Large intestine (tissue), 3 donors: Measurements from ENCODE around the gene DGKH. TPM values are rescaled to one million over a fixed set of nuclear protein-coding genes. Genes with fewer than 3 reads are reported as not detected.
A peak's percentile ranks its signal among the peaks of the same experiment; 100 is the strongest.

Source experiments
- DNase-seq, 2 donors: peaks; one replicate each; pipeline versions ENCODE4 v3.0.0 to v3.0.0-alpha.2; 2013
- H3K27ac ChIP-seq: one replicate; pipeline ENCODE4 v1.5.1; 2013; ENCODE audit warnings: low read length
- H3K27me3 ChIP-seq: 2 replicates; pipeline ENCODE4 v1.6.1; 2013; ENCODE audit warnings: low read length; ENCODE audit not compliant: control insufficient read depth, insufficient read depth
- H3K36me3 ChIP-seq: 2 replicates; pipeline ENCODE4 v1.6.1; 2013; ENCODE audit warnings: low read length; ENCODE audit not compliant: control insufficient read depth, insufficient read depth
- H3K4me1 ChIP-seq: one replicate; pipeline ENCODE4 v1.6.1; 2013; ENCODE audit warnings: low read length; ENCODE audit not compliant: control insufficient read depth, insufficient read depth
- H3K4me3 ChIP-seq: one replicate; pipeline ENCODE4 v1.5.1; 2013; ENCODE audit warnings: low read length
- H3K9me3 ChIP-seq: one replicate; pipeline ENCODE4 v1.6.1; 2013; ENCODE audit warnings: mild to moderate bottlenecking, low read depth, low read length, moderate library complexity; ENCODE audit not compliant: control insufficient read depth
- WGBS: methylation state at CpG from one replicate; pipeline ENCODE4 v1.1.5; 2013; ENCODE audit warnings: low lambda C conversion rate; ENCODE audit not compliant: insufficient coverage; 5-methylcytosine and 5-hydroxymethylcytosine counted together
- polyA plus RNA-seq: library from polyadenylated mRNA; unstranded; fragments of 120-200 nt; gene quantifications from one replicate; pipeline ENCODE4 v1.2.1, GENCODE V29; 2013

Gene DGKH
- polyA plus RNA-seq, 1 donor = 6.9 TPM

- Histone ChIP-seq H3K27ac (peak overlapping the region; percentile 64), H3K9me3 (no peaks in the 10 kb centered on the region), H3K27me3 (no peaks in the 10 kb centered on the region), H3K36me3 (no peaks in the 10 kb centered on the region), H3K4me3 (peak overlapping the region; percentile 76), H3K4me1 (peaks cover 6% of the 10 kb centered on the region)
- WGBS = no CpG with 5 or more reads among the region's 49 CpGs
- DNase-seq = no peak
These were observed 7.8 kb upstream of the DGKH start for GRCh38 chr13:42040730-42041010.

DNA sequence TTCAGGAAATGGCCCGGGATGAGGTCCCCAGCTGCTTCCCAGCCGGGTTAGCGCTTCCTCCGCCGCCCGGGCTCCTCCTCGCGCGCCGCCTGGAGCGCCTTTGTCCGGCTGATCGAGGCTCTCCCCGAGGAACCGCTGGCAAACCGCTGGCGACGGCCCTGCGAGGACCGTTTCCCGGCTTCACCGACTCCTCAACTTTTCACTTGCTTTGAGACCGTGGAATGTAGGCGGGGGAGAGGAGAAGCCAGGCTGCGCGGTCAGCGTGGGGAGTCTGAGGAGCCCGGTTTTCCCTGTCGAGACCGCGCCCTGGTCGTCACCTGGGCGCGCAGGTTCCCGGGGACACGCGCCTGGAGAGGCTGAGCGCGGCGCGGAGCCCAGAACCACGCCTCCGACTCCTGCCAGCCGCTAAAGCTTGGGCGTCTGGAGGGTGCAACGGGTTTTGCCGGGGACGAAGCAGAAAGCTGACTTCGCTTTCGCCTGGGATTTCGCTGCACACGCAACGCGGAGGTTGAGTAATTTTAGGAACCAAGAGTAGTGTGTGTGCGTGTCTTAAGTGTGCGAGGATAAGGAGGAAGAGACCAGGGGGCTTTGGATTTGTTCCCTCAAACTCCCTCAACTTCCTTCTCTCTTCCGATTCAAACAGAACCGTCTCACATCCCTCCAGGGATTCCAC, 7.3 kb upstream of the DGKH start:
- Histone ChIP-seq H3K27ac (peak overlapping the region; percentile 64), H3K9me3 (no peaks in the 10 kb centered on the region), H3K27me3 (no peaks in the 10 kb centered on the region), H3K4me3 (peak overlapping the region; percentile 76), H3K4me1 (peaks cover 6% of the 10 kb centered on the region), H3K36me3 (no peaks in the 10 kb centered on the region)
- DNase-seq = peak; percentile 56 to 84
- WGBS = no CpG with 5 or more reads among the region's 58 CpGs

DNA sequence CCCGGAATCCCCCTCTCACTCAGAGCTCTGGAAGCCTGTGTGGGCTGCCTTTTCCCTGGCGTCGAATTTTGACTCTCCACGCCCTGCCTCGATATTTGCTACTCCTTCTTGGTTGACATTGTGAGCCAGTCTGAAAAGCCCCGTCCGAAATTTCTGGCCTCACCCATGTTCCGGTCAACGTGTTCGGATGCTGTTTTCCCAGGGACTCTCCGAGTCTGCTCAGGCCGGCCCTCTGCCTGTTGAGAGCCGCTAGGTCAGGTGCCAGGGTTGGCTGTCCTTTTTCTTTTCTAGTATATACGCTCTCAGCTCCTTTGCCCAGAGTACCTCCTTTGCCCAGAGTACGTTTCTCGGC, 6.8 kb upstream of the DGKH start:
- no peaks in the 10 kb centered on the region for H3K36me3 ChIP-seq
- 0% methylated on average over 1 of the region's 16 CpGs for WGBS
- peak in 1 of 2 donors; percentile 62 for DNase-seq
- peak overlapping the region; percentile 76 for H3K4me3 ChIP-seq
- no peaks in the 10 kb centered on the region for H3K9me3 ChIP-seq
- H3K27ac ChIP-seq = no peak overlapping the region
- H3K27me3 ChIP-seq = no peaks in the 10 kb centered on the region
- H3K4me1 ChIP-seq = peaks cover 6% of the 10 kb centered on the region

GRCh38 chr13:42043676-42044075, 4.8 kb upstream of the DGKH start:
- Histone ChIP-seq H3K27me3 (no peaks in the 10 kb centered on the region), H3K4me1 (peaks cover 6% of the 10 kb centered on the region), H3K4me3 (no peak overlapping the region), H3K9me3 (no peaks in the 10 kb centered on the region), H3K36me3 (no peaks in the 10 kb centered on the region), H3K27ac (no peak overlapping the region)
- no peak for DNase-seq
- no CpG with 5 or more reads among the region's 5 CpGs for WGBS

DNA sequence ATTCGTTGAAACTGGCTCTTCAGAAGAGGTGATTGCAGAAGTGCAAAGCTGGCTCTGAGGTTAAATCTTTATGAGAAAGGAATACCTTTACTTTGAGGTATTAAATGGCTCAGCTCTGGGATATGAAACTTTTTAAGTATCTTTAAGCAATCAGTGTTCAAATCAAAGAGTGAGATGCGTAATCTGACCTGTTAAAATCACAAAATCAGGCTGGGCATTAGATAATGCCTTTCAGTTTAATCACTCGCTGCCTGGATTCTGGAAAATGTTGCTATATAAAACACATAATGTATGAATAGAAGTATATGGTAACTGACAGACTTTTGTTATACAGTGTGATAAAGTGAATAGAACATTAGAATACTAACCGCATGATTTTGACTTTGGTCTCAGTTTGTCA, 2.0 kb upstream of the DGKH start:
- Histone ChIP-seq H3K27me3 (no peaks in the 10 kb centered on the region), H3K4me3 (no peak overlapping the region), H3K4me1 (peaks cover 6% of the 10 kb centered on the region), H3K27ac (no peak overlapping the region), H3K36me3 (no peaks in the 10 kb centered on the region), H3K9me3 (no peaks in the 10 kb centered on the region)
- DNase-seq = no peak
- WGBS = 83% methylated on average over 1 of the region's 4 CpGs

DNA sequence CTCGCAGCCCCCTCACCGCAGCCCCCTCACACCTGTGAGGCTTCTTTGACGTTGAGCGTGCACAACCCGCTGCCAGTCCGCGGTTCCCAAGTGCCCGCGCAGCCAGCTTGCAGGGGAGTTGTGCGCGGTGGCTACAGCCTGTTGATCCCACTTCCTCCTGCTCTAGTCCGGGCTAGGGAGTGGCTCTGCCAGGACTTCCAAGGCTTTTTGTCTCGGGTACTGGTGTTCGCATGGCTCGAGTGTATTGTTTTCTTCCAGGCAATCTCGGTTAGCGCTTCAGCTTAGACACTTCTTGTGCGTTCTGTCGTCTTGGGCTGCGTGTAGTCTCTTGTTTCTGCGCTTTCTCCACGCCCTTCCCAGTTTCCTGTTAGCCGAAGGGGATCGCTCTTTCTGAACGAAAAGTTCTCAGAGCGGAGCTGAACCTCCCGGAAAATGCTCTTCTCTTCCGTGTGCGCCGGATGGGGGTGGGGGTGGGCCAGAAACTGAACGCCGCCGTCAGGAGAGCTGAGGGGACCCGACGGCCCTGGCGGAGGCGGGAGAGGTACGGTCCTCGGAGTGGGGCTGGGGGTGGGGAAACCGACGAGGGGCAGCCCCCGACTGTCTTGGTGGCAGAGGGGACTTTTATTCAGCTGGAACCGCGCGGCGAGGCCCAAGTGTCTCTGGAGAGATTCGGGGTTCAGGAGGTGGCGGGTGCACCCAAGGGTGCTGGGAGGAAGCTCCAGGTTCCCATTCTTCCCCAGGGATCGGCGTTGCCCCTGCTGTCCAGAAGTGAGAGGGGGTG, 697 bp upstream of the DGKH start:
- peak in 1 of 2 donors; percentile 81 for DNase-seq

GRCh38 chr13:42048684-42049453, 421 bp downstream of the DGKH start:
- Histone ChIP-seq H3K27ac (peak overlapping the region; percentile 90), H3K36me3 (no peaks in the 10 kb centered on the region), H3K4me1 (no peaks in the 10 kb centered on the region), H3K9me3 (no peaks in the 10 kb centered on the region), H3K27me3 (no peaks in the 10 kb centered on the region), H3K4me3 (peak overlapping the region; percentile 85)
- WGBS = no CpG with 5 or more reads among the region's 91 CpGs
- DNase-seq = peak; percentile 58 to 85

More for the DNA sequence above, 697 bp upstream of the DGKH start:
- whole genome bisulfite sequencing = no CpG with 5 or more reads among the region's 50 CpGs
- Histone ChIP-seq H3K36me3 (no peaks in the 10 kb centered on the region), H3K4me3 (peak overlapping the region; percentile 82), H3K9me3 (no peaks in the 10 kb centered on the region), H3K4me1 (no peaks in the 10 kb centered on the region), H3K27me3 (no peaks in the 10 kb centered on the region), H3K27ac (peak overlapping the region; percentile 90)

DNA sequence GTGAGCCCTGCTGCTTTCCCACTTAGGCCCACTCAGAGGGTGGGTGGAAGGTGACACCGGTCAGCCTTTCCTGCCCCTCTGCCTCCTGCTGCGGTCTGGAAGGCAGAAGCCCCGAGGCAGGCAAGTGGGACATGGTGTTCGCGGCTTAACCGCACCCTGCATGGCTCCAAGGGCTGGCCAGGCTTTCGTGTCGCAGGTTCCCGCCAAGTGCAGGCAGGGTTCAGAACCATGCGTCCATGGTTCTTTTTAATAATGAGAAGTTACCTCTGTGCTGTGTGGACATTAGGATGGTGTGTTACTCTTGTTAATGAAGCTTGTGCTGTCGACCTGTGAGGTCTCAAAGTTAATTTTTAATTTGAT, 986 bp downstream of the DGKH start:
- H3K4me1 ChIP-seq = no peaks in the 10 kb centered on the region
- no CpG with 5 or more reads among the region's 11 CpGs for WGBS
- H3K9me3 ChIP-seq = no peaks in the 10 kb centered on the region
- no peaks in the 10 kb centered on the region for H3K27me3 ChIP-seq
- peak overlapping the region; percentile 85 for H3K4me3 ChIP-seq
- DNase-seq = no peak
- H3K36me3 ChIP-seq = no peaks in the 10 kb centered on the region
- peak overlapping the region; percentile 69 for H3K27ac ChIP-seq

GRCh38 chr13:42054798-42055499, 6.5 kb downstream of the DGKH start:
- Histone ChIP-seq H3K4me3 (no peak overlapping the region), H3K9me3 (no peaks in the 10 kb centered on the region), H3K36me3 (peaks cover 5% of the 10 kb centered on the region), H3K27me3 (no peaks in the 10 kb centered on the region), H3K4me1 (no peaks in the 10 kb centered on the region), H3K27ac (no peak overlapping the region)
- WGBS = 95% methylated on average over 2 of the region's 5 CpGs
- no peak for DNase-seq

DNA sequence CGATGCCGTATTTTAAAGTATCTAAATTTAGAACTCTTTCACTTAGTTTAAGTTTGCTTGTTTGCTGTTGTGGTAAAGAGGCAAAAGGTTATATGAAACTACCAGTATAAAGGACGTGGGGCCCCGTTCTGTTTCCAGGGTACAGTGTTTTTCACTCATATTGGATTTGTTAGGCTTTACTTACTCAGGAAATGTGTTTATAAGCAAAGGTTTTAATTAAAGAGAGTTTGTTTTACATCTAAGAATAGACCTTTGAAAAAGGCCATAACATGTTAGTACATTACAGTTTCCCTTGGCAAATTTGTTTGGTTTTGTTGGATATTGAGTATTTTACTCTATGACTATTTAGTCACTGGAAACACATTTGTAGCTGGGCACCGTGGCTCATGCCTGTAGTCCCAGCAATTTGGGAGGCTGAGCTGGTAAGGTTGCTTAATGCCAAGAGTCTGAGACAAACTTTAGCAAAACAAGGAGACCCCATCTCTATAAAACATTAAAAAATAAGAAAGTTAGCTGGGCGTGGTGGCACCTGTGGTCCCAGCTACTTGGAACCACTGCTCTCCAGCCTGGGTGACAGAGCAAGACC, 7.1 kb downstream of the DGKH start:
- DNase-seq = no peak
- Histone ChIP-seq H3K4me1 (no peaks in the 10 kb centered on the region), H3K27me3 (no peaks in the 10 kb centered on the region), H3K27ac (no peak overlapping the region), H3K9me3 (no peaks in the 10 kb centered on the region), H3K4me3 (no peak overlapping the region), H3K36me3 (peaks cover 5% of the 10 kb centered on the region)
- WGBS = 92% methylated on average over 2 of the region's 6 CpGs
